ENCODE measurements around the gene MAP3K20. TPM values are rescaled to one million over a fixed set of nuclear protein-coding genes. Genes with fewer than 3 reads are reported as not detected.
"Not testable (repeated sequence)": the region's sequence is repeated elsewhere in the genome, so short reads cannot be mapped to it uniquely, and the experiment has no call there.

The MAP3K20 gene
- total RNA-seq, 3 donors from 2014 or later, result 34.8 to 67.0 (median 42.9) TPM

DNA sequence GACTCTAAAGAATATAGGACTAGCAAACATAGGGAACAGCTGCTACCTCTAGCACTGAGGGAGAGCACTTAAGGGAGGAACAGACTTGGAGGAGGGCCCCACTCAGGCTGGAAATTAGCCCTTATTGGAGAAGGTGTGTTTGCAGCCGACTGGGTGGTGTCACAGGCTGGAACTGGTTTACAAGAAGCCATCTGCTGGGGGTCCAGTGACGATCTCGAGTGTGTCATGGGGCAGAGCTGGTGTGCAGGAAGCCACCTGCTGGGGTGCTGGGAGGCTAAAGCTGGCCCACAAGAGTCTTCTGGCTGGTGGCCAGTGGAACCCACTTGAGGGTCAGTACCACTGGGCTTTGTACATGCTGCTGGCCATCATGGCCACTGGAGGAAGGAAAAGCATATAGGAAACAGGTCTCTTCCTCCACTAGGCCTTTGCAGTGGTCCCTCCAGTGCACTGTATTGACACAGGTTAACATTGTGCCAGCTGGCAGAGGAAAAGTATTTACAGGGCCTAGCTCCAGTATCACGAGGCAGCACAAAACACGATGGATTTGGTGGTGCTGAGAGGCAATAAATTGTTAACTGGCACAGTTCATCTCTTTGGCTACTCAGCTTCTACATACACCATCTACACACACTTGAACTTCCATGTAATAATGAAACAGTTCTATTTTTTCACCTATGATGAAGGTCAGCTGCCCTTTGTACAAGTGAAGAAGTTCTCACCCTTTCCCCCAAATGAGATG, 43.6 kb downstream of the MAP3K20 start:
- Histone ChIP-seq H3K27ac (peak overlapping the region; percentile 36 to 46), H3K4me3 (no peak overlapping the region), H3K4me1 (no peaks in the 10 kb centered on the region), H3K9me3 (no peaks in the 10 kb centered on the region), H3K27me3 (no peaks in the 10 kb centered on the region), H3K36me3 (no peaks in the 10 kb centered on the region)
- DNase-seq (ENCODE audit: low spot score in 2 of 2), result peak in 1 of 2 donors; percentile 30
- intact Hi-C loops (cut with DNase I; ENCODE audit: low total_unique reads), result no loop called here
- TF ChIP-seq POLR2A (IDR thresholded peaks at IDR 0.05), result no peak
- peak; percentile 28 to 64 (median 30) for TF ChIP-seq POLR2AphosphoS5 (IDR thresholded peaks at IDR 0.05)
- TF ChIP-seq CTCF (IDR thresholded peaks at IDR 0.05), result no peak

- intact Hi-C loops (cut with DNase I; ENCODE audit: low total_unique reads), result no loop called here
- Histone ChIP-seq H3K4me1 (no peaks in the 10 kb centered on the region), H3K4me3 (no peak overlapping the region), H3K27ac (peak overlapping the region; percentile 36 to 46), H3K36me3 (no peaks in the 10 kb centered on the region), H3K9me3 (no peaks in the 10 kb centered on the region), H3K27me3 (no peaks in the 10 kb centered on the region)
- no peak for DNase-seq (ENCODE audit: low spot score in 2 of 2)
- TF ChIP-seq POLR2AphosphoS5 (IDR thresholded peaks at IDR 0.05) (no peak), POLR2A (IDR thresholded peaks at IDR 0.05) (no peak), CTCF (IDR thresholded peaks at IDR 0.05) (no peak)
Measured at GRCh38 chr2:173119944-173120343, 44.3 kb downstream of the MAP3K20 start.

GRCh38 chr2:173122936-173123335, 47.3 kb downstream of the MAP3K20 start:
- intact Hi-C loops (cut with DNase I; ENCODE audit: low total_unique reads), result no loop called here
- H3K27ac ChIP-seq, result no peak overlapping the region
- H3K27me3 ChIP-seq, result no peaks in the 10 kb centered on the region
- no peaks in the 10 kb centered on the region for H3K36me3 ChIP-seq
- H3K9me3 ChIP-seq, result no peaks in the 10 kb centered on the region
- H3K4me1 ChIP-seq, result no peaks in the 10 kb centered on the region
- no peak overlapping the region for H3K4me3 ChIP-seq
- DNase-seq (ENCODE audit: low spot score in 2 of 2), result no peak
- TF ChIP-seq CTCF (IDR thresholded peaks at IDR 0.05) (no peak), POLR2A (IDR thresholded peaks at IDR 0.05) (no peak), POLR2AphosphoS5 (IDR thresholded peaks at IDR 0.05) (no peak)

DNA sequence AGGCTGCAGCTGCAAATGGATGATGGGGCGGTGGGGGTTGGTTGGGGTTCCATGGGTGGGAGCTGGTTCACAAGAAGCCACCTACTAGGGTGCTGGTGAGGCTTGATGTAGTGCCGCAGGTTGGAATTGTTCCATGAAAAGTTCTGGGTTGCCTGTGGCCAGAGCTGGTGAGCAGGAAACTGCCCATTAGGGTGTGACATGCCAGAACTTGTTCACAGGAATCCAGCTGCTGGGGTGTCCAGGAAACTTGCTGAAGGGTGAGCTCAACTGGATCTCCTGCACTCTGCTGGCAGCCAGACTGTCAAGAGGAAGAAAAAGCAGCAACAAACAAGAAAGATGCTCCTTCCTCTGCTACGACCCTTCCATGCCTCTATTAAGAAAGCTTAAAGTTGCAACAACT, 48.8 kb downstream of the MAP3K20 start:
- TF ChIP-seq POLR2A (IDR thresholded peaks at IDR 0.05), result no peak
- no peak for TF ChIP-seq CTCF (IDR thresholded peaks at IDR 0.05)
- TF ChIP-seq POLR2AphosphoS5 (IDR thresholded peaks at IDR 0.05), result no peak
- Histone ChIP-seq H3K4me1 (no peaks in the 10 kb centered on the region), H3K27ac (peak overlapping the region in 1 of 2 donors; percentile 13), H3K27me3 (no peaks in the 10 kb centered on the region), H3K4me3 (no peak overlapping the region), H3K9me3 (no peaks in the 10 kb centered on the region), H3K36me3 (no peaks in the 10 kb centered on the region)
- intact Hi-C loops (cut with DNase I; ENCODE audit: low total_unique reads), result no loop called here
- peak in 1 of 2 donors; percentile 68 for DNase-seq (ENCODE audit: low spot score in 2 of 2)

- no peaks in the 10 kb centered on the region for H3K36me3 ChIP-seq
- no peaks in the 10 kb centered on the region for H3K27me3 ChIP-seq
- H3K4me3 ChIP-seq, result no peak overlapping the region
- TF ChIP-seq CTCF (IDR thresholded peaks at IDR 0.05) (no peak), POLR2AphosphoS5 (IDR thresholded peaks at IDR 0.05) (no peak), POLR2A (IDR thresholded peaks at IDR 0.05) (no peak)
- H3K4me1 ChIP-seq, result no peaks in the 10 kb centered on the region
- intact Hi-C loops (cut with DNase I; ENCODE audit: low total_unique reads), result no loop called here
- no peak overlapping the region for H3K27ac ChIP-seq
- DNase-seq (ENCODE audit: low spot score in 2 of 2), result no peak
- no peaks in the 10 kb centered on the region for H3K9me3 ChIP-seq
Measured at GRCh38 chr2:173126819-173127218, 51.2 kb downstream of the MAP3K20 start.

DNA sequence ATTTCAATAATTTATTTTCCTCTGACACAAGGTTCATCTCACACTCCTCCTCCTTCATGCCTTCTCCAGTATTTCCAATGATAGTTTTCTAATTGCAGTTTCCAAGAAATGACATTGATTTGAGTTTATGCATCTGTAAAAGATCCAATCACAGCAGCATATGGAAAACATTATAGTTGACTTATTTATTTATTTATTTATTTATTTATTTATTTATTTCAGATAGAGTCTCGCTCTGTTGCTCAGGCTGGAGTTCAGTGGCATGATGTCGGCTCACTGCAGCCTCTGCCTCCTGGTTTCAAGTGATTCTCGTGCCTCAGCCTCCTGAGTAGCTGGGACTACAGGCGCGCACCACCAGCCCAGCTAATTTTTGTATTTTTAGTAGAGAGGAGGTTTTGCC, 52.5 kb downstream of the MAP3K20 start:
- H3K9me3 ChIP-seq; H3K27me3 ChIP-seq; H3K27ac ChIP-seq; DNase-seq (ENCODE audit: low spot score in 2 of 2); H3K4me3 ChIP-seq; H3K36me3 ChIP-seq; H3K4me1 ChIP-seq; intact Hi-C loops (cut with DNase I; ENCODE audit: low total_unique reads): not testable (repeated sequence)
